HG02852 (cell line): ENCODE data around the gene PECR.
A peak's percentile ranks its signal among the peaks of the same experiment; 100 is the strongest.

ENCODE experiments used
- ATAC-seq: cut with Tn5 transposase; IDR thresholded peaks from one replicate; pipeline ENCODE4 v1.9.1; 2021; ENCODE audit warnings: mild to moderate bottlenecking, moderate library complexity; ENCODE audit not compliant: unreplicated experiment

The PECR gene

DNA sequence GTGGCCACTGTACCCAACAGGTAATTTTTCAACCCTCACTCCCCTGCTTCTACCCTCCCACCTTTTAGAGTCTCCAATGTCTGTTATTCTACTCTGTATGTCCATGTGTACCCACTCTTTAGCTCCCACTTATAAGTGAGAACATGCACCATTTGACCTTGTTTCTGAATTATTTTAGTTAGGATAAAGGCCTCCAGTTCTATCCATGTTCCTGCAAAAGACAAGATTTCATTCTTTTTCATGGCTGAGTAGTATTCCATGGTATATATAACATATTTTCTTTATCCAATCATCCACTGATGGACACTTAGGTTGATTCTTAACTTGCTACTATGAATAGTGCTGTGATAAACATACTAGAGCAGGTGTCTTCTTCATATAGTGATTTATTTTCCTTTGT, 9.1 kb downstream of the PECR start:
- no peak for ATAC-seq

GRCh38 chr2:216071111-216071851, 10.3 kb downstream of the PECR start:
- ATAC-seq: no peak

GRCh38 chr2:216070195-216070594, 11.4 kb downstream of the PECR start:
- ATAC-seq: no peak

DNA sequence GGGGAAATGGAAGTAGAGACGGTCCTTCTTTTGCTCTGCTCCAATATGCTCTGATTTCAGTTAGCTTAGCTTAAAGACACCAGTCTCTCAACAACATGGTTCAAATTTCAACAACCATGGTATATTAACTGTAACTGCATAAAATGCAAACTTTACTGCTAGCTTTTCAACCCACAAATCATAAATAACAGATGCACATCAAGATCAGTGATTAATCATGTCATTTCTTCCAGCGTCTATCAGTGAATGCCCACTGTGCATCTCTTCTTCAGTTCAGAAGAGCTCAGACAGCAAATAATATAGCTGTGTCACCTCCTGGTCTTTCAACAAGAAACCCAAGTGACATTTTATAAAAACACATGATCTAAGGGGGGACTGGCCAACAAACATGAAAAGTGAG, 12.6 kb downstream of the PECR start:
- no peak for ATAC-seq

GRCh38 chr2:216066230-216066629, 15.4 kb downstream of the PECR start:
- no peak for ATAC-seq

- ATAC-seq: no peak
Observed at GRCh38 chr2:216064665-216065064, 16.9 kb downstream of the PECR start.

DNA sequence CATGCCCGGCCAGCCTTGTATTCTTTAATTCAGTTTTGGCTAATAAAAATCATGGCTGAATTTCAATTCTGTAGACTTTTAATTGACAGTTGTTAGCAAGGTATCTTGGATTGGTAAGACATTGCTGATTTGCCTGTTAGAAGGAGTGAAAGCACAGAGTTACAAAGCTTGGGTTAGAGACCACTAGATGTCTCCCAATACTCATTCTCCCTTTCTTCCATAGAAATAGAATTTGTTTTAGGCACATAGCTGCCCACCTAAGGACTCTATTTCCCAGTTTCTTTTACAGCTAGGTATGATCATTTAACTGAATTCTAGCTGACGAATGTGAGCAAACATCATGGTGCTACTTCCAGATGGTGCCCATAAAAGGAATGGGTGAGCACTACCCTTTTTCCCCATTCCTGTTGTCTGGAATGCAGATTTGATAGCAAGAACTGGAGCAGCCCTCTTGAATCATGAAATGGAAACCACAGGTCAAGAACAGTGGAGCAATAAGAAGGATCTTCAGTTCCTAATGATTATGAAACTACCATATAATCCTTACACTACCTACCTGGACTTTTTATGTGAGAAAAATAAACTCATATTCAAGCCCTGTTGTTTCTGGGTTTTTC, 17.5 kb downstream of the PECR start:
- ATAC-seq: no peak

- ATAC-seq: no peak
Observed at GRCh38 chr2:216059233-216059834, 22.3 kb downstream of the PECR start.

DNA sequence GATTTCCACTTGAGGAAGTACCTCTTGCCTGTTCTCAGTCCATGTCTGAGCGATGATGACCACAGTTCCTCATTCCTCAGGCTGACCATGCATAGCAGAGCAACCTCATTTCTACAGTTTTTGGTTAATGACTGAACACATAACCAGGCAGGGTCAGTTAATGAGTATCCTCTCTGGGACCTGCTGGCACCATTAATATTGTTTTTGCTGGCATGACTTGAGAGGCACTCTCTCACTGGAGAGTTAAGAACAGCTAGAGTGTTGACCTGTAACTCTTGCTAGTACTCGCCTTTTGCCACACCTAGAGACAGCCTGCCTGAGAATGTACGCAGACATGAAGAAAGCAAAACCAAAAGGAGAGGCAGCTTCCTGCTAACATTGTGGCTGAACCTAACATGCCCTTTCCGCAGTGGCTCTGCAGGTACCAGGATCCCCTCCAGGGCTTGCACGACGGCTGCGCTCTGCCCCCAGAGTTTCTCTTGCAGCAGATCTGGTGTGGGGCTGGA, 23.9 kb downstream of the PECR start:
- ATAC-seq: peak; percentile 86

DNA sequence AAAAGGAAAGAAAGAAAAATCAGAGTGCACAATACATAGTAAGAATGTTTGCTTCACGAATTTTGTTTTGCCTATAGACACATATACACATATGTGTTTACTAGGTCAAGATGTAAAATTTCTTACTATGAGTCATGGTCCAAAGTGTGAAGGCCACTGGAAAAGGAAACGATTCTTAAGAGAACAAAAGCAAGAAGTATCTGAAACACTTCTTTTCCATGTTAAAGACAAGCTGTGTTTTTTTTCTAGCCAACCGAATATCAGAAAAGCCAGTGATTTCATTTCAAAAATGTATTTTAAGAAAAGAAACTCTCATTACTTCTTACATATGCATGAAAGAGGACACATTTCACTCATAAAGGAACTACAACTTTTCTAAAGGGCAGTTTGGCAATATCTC, 24.9 kb downstream of the PECR start:
- ATAC-seq: peak; percentile 42

- ATAC-seq: no peak
Observed at GRCh38 chr2:216055680-216056079, 25.9 kb downstream of the PECR start.

DNA sequence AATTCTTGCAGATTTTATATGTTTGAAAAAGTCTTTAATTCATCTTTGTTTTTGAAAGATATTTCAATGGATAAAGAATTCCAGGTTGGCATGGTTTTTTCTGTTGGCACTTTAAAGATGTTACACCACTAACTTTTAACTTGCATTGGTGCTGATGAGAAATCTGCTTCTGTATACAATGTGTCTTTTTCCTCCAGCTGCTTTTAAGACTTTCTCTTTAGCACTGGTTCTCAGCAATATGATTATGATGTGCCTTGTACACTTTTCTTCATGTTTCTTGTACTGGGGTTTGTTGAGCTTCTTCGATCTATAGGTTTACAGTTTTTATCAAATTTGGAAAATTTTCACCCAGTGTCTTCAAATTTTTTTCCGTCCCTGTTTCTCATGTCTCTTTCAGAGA, 29.2 kb downstream of the PECR start:
- ATAC-seq: no peak

DNA sequence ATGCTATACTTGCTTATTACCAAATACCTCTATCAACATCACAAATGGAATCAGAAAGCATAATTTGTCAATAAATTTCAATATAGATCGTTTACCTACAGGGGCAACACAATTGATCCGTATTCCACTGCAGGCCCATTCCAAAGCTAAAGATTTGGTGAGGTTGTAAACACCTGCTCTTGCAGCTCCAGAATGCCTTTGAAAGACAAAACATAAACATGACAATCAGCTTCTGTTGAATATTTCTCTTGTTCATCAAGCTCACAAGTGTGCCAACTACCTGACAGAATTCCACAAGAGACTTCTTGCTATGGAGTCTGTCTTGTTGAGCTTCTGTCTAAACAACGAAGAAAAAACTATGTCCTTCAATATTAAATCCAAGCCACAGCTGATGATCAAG, 30.3 kb downstream of the PECR start:
- no peak for ATAC-seq

DNA sequence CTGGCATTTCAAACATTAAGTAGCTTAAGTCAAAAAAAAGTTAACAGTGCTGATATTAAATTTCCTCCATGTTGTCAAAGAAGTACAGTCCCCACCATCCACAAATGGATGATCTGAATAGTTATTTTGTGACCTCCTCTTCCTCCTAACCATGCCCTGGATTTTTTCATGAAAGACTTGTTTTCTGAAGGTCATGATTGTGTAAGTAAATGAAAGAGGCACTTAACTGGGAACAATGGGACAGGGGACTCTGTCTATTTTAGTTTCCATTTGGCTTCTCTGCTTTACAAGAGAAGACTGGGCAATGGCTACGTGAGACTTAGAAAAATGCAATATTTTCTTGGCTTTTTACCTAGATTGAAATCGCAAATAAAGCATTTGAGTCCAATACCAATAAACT, 32.2 kb downstream of the PECR start:
- no peak for ATAC-seq

DNA sequence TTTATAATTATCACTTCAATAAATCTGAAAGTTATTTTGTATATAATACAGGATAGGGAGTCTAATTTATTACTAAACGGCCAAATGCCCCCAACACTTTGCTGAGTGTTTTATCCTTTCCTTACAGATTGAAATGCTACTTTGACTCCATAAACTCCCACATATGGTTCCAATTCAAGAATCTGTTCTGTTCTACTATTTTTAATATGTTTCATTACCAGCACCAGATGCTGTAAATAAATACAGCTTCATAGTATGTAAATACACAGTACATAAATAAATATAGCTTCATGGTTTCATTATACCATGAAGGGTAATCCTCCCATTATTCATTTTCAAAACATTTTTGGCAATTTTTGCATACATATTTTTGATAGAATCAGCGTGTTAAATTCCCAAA, 34.2 kb downstream of the PECR start:
- ATAC-seq: no peak

GRCh38 chr2:216044883-216045486, 36.6 kb downstream of the PECR start:
- ATAC-seq: peak; percentile 99

- ATAC-seq: no peak
Observed at GRCh38 chr2:216043949-216044348, 37.7 kb downstream of the PECR start.

DNA sequence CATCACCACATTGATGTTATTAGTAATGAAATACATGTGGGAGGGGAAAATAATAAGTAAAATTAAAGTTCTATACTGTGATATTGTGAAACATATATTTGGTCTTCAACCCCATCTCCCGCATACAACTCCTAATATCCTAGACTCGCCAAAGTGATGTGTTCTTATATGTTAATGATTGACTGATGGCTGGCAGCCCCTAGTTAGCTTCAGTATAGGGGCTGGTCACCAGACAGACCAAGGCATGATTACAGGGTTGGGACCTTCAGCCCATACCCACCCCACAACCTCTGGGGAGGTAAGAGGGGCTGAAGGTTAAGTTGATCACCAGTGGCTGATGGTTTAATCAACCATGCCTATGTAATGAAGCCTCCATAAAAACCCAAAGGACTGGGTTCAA, 40.2 kb downstream of the PECR start:
- ATAC-seq: no peak

GRCh38 chr2:216039918-216040317, 41.7 kb downstream of the PECR start:
- ATAC-seq: no peak

DNA sequence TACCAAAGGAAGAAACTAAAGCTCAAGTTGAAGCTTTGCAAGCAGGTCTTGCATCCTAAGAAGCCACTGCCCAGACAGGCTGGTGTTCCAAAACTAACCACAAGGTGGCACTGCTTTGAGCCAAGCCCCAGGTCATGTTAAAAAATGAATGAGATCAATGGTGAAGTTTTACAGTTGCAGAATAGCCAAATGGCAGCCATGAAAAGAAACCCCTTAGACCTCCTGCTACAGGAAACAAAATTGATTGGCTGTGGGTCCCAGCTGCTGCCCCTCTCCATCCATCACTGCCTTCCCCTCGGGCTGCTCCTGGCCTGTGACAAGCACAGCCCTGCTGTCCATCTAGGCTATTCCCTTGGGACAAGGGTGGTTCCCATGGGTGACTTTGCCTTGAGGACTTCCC, 47.5 kb downstream of the PECR start:
- ATAC-seq: peak; percentile 26

GRCh38 chr2:216033403-216033802, 48.2 kb downstream of the PECR start:
- peak; percentile 34 for ATAC-seq
